GM23338 (cell line): ENCODE results near the gene TAF1B. TPM values are rescaled to one million over a fixed set of nuclear protein-coding genes. Genes with fewer than 3 reads are reported as not detected.

Source experiments
- ATAC-seq: fragments of 200-7000 bp; cut with Tn5 transposase; 3 replicates; pipeline ENCODE4 v1.9.1; 2020
- DNase-seq: peaks from one replicate; pipeline ENCODE4 v3.0.0-alpha.2; 2015; ENCODE audit warnings: low spot score
- H2AFZ ChIP-seq: fragments of 200-600 bp; sonication (generic); 2 replicates; pipeline ENCODE4 v1.8.0; 2016; ENCODE audit warnings: antibody characterized with exemption, mild to moderate bottlenecking, moderate library complexity
- H3F3A ChIP-seq: fragments of 200-600 bp; sonication (generic); replicated peaks from 2 replicates; pipeline ENCODE4 v1.8.0; 2017; ENCODE audit warnings: antibody characterized with exemption, mixed run types, low read depth
- H3K27ac ChIP-seq: fragments of 200-600 bp; sonication (generic); 2 replicates; pipeline ENCODE4 v1.6.1; 2016; ENCODE audit warnings: low read depth
- H3K27me3 ChIP-seq: fragments of 200-600 bp; sonication (generic); 2 replicates; pipeline ENCODE4 v1.8.0; 2016; ENCODE audit warnings: mild to moderate bottlenecking, mixed run types, moderate library complexity; ENCODE audit not compliant: insufficient read depth
- H3K36me3 ChIP-seq: fragments of 200-600 bp; sonication (generic); 2 replicates; pipeline ENCODE4 v1.8.0; 2016; ENCODE audit warnings: mild to moderate bottlenecking; ENCODE audit not compliant: insufficient read depth
- H3K4me1 ChIP-seq: fragments of 200-600 bp; sonication (generic); 2 replicates; pipeline ENCODE4 v1.8.0; 2016; ENCODE audit warnings: mild to moderate bottlenecking, moderate library complexity; ENCODE audit not compliant: insufficient read depth
- H3K4me2 ChIP-seq: fragments of 200-600 bp; sonication (generic); 2 replicates; pipeline ENCODE4 v1.7.1; 2017; ENCODE audit warnings: mixed run types
- H3K4me3 ChIP-seq: fragments of 200-600 bp; sonication (generic); 2 replicates; pipeline ENCODE4 v1.6.1; 2016; ENCODE audit warnings: mixed run types
- H3K79me2 ChIP-seq: fragments of 200-600 bp; sonication (generic); replicated peaks from 2 replicates; pipeline ENCODE4 v1.8.0; 2017; ENCODE audit warnings: mild to moderate bottlenecking; ENCODE audit not compliant: insufficient read depth
- H3K9me2 ChIP-seq: fragments of 200-600 bp; sonication (generic); 2 replicates; pipeline ENCODE4 v1.8.0; 2017; ENCODE audit not compliant: insufficient read depth
- H4K20me1 ChIP-seq: fragments of 200-600 bp; sonication (generic); replicated peaks from 2 replicates; pipeline ENCODE4 v1.8.0; 2017; ENCODE audit warnings: mild to moderate bottlenecking; ENCODE audit not compliant: insufficient read depth
- H3K27ac Mint-ChIP-seq: 2 replicates; pipeline ENCODE4 v1.8.0; 2020; ENCODE audit warnings: inconsistent platforms, mild to moderate bottlenecking, moderate library complexity, mixed read lengths
- H3K27me3 Mint-ChIP-seq: 3 replicates; pipeline ENCODE4 v1.8.0; 2022; ENCODE audit warnings: low read depth, mild to moderate bottlenecking, moderate library complexity, mixed read lengths, inconsistent platforms; ENCODE audit not compliant: insufficient read depth, poor library complexity
- H3K36me3 Mint-ChIP-seq: 3 replicates; pipeline ENCODE4 v1.8.0; 2021; ENCODE audit warnings: low read depth, mild to moderate bottlenecking, inconsistent platforms, moderate library complexity, mixed read lengths
- H3K4me1 Mint-ChIP-seq: 3 replicates; pipeline ENCODE4 v1.8.0; 2020; ENCODE audit warnings: mild to moderate bottlenecking, inconsistent platforms, mixed read lengths
- H3K4me3 Mint-ChIP-seq: 3 replicates; pipeline ENCODE4 v1.8.0; 2021; ENCODE audit warnings: moderate library complexity, mild to moderate bottlenecking, inconsistent platforms, mixed read lengths
- H3K9me3 Mint-ChIP-seq: 3 replicates; pipeline ENCODE4 v1.8.0; 2020; ENCODE audit warnings: moderate library complexity, mild to moderate bottlenecking, inconsistent platforms, mixed read lengths
- CREB1 ChIP-seq: fragments of 250-450 bp; sonication (Bioruptor Pico); IDR thresholded peaks from 2 replicates; pipeline ENCODE4 v1.5.0; 2020; ENCODE audit warnings: low read depth, mild to moderate bottlenecking, moderate library complexity
- CTCF ChIP-seq, 2 experiments: fragments of 200-600 bp in 1 of 2; sonication (generic) in 1 of 2; conservative IDR thresholded peaks; 2 replicates each; pipeline versions ENCODE4 v1.5.1 to v1.6.1; 2016 to 2017; ENCODE audit warnings: antibody characterized with exemption in 2 of 2, low read depth in 2 of 2, mild to moderate bottlenecking in 2 of 2, moderate library complexity in 1 of 2
- ETS1 ChIP-seq: IDR thresholded peaks from 2 replicates; pipeline ENCODE4 v1.6.1; 2016; ENCODE audit warnings: antibody characterized with exemption
- EZH2 ChIP-seq: fragments of 200-600 bp; sonication (generic); IDR thresholded peaks from one replicate; pipeline ENCODE4 v1.8.0; 2017; ENCODE audit warnings: antibody characterized with exemption, mild to moderate bottlenecking, low read depth; ENCODE audit not compliant: unreplicated experiment
- EZH2phosphoT487 ChIP-seq: fragments of 200-600 bp; sonication (generic); IDR thresholded peaks from one replicate; pipeline ENCODE4 v1.8.1; 2018; ENCODE audit warnings: antibody characterized with exemption; ENCODE audit not compliant: unreplicated experiment
- JUNB ChIP-seq: IDR thresholded peaks from one replicate; pipeline ENCODE4 v1.6.1; 2016; ENCODE audit warnings: antibody characterized with exemption; ENCODE audit not compliant: unreplicated experiment
- NANOG ChIP-seq: IDR thresholded peaks from 2 replicates; pipeline ENCODE4 v1.6.1; 2016; ENCODE audit warnings: antibody characterized with exemption, borderline replicate concordance
- POLR2AphosphoS5 ChIP-seq: IDR thresholded peaks from 2 replicates; pipeline ENCODE4 v1.6.1; 2016; ENCODE audit warnings: antibody characterized with exemption, low read depth
- REST ChIP-seq: IDR thresholded peaks from one replicate; pipeline ENCODE4 v1.6.1; 2018; ENCODE audit warnings: antibody characterized with exemption; ENCODE audit not compliant: unreplicated experiment
- STAT1 ChIP-seq: IDR thresholded peaks from one replicate; pipeline ENCODE4 v1.6.1; 2016; ENCODE audit warnings: antibody characterized with exemption; ENCODE audit not compliant: unreplicated experiment
- ZNF114 ChIP-seq: fragments of 250-450 bp; sonication (Bioruptor Pico); IDR thresholded peaks from 2 replicates; pipeline ENCODE4 v1.5.0; 2020; ENCODE audit warnings: mild to moderate bottlenecking, moderate library complexity
- ZNF331 ChIP-seq: fragments of 250-450 bp; sonication (Bioruptor Pico); IDR thresholded peaks from 2 replicates; pipeline ENCODE4 v1.5.0; 2020; ENCODE audit warnings: low read depth, mild to moderate bottlenecking, moderate library complexity
- polyA plus RNA-seq: library from polyadenylated mRNA; unstranded; fragments of >200 nt; fragmentation: Nextera tagmentation; extraction: Ambion mirVana; gene quantifications from 2 replicates; pipeline ENCODE4 v1.2.1, GENCODE V29; 2016
- total RNA-seq: library from RNA; depleted of rRNA; stranded (reverse); fragments of >200 nt; shearing (Covaris generic); gene quantifications from 2 replicates; pipeline ENCODE4 v1.2.3, GENCODE V29; 2014

TAF1B gene
- total and polyA plus RNA-seq, 2 experiments from 2014 or later = 22.2 to 28.9 TPM

GRCh38 chr2:9883897-9884296, 40.6 kb downstream of the TAF1B start (continued):
- no peak for TF ChIP-seq POLR2AphosphoS5
- no peak for TF ChIP-seq CTCF (conservative IDR thresholded peaks at IDR 0.05; ENCODE audit: low read depth in 2 of 2)
- no peak for TF ChIP-seq NANOG
- TF ChIP-seq STAT1 = no peak
- TF ChIP-seq CREB1 = no peak
- no peak for TF ChIP-seq EZH2phosphoT487
- TF ChIP-seq JUNB = no peak

GRCh38 chr2:9884436-9884835, 41.2 kb downstream of the TAF1B start:
- H3K79me2 ChIP-seq = no peaks in the 10 kb centered on the region
- Mint-ChIP-seq H3K36me3 (peaks cover 37% of the 10 kb centered on the region), H3K4me3 (no peak overlapping the region), H3K27ac (no peak overlapping the region), H3K27me3 (no peaks in the 10 kb centered on the region), H3K9me3 (peaks cover 12% of the 10 kb centered on the region), H3K4me1 (peaks cover 12% of the 10 kb centered on the region)
- no peak for TF ChIP-seq STAT1
- TF ChIP-seq ETS1 = no peak
- TF ChIP-seq REST = no peak
- TF ChIP-seq NANOG = no peak
- no peak for TF ChIP-seq CTCF (conservative IDR thresholded peaks at IDR 0.05; ENCODE audit: low read depth in 2 of 2)
- no peak for TF ChIP-seq ZNF331 (CRISPR knock-in tag)
- TF ChIP-seq POLR2AphosphoS5 = no peak
- no peak for TF ChIP-seq JUNB
- no peak for TF ChIP-seq EZH2
- TF ChIP-seq CREB1 = no peak
- no peak for TF ChIP-seq ZNF114
- no peak overlapping the region for H3K27ac ChIP-seq
- H3K4me1 ChIP-seq = no peaks in the 10 kb centered on the region
- no peak overlapping the region for H3K4me2 ChIP-seq
- H4K20me1 ChIP-seq = no peaks in the 10 kb centered on the region; the same call in 1 of the 2 replicates
- DNase-seq = no peak
- H3K4me3 ChIP-seq = no peak overlapping the region
- H3K27me3 ChIP-seq = no peaks in the 10 kb centered on the region
- no peaks in the 10 kb centered on the region for H3K9me2 ChIP-seq
- peak; percentile 90 for ATAC-seq
- H3F3A ChIP-seq = no peaks in the 10 kb centered on the region
- H2AFZ ChIP-seq = no peak overlapping the region
- peaks cover 2% of the 10 kb centered on the region for H3K36me3 ChIP-seq
